SU-DHL-6 (cell line): ENCODE data around the gene PRTG.

ENCODE experiments used
- EZH2phosphoT487 ChIP-seq: fragments of 200-600 bp; sonication (generic), shearing (Covaris generic); conservative IDR thresholded peaks from 2 replicates; pipeline ENCODE4 v1.6.1; 2018; ENCODE audit warnings: mild to moderate bottlenecking, antibody characterized with exemption, low read length, moderate library complexity, mixed read lengths
- TF ChIP-seq, protein P1 (sequence below): fragments of 200-600 bp; sonication (generic); IDR thresholded peaks from one replicate; pipeline ENCODE4 v1.5.1; 2017; ENCODE audit warnings: antibody characterized with exemption, mild to moderate bottlenecking, low read length, moderate library complexity; ENCODE audit not compliant: insufficient read depth, poor library complexity, severe bottlenecking

DNA sequence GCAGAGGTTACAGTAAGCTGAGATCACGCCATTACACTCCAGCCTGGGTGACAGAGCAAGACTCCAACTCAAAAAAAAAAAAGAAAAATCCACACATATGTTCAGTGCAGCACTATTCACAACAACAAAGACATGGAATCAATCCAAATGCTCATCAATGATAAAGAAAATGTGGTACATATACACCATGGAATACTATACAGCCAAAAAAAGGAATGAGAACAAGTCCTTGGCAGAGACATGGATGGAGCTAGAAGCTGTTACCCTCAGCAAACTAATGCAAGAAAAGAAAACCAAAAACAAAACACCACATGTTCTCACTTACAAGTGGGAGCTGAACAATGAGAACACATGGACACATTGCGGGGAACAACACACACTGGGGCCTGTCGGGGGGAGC, 180.4 kb downstream of the PRTG start:
- TF ChIP-seq EZH2phosphoT487, result no peak
- TF ChIP-seq, protein P1, sequence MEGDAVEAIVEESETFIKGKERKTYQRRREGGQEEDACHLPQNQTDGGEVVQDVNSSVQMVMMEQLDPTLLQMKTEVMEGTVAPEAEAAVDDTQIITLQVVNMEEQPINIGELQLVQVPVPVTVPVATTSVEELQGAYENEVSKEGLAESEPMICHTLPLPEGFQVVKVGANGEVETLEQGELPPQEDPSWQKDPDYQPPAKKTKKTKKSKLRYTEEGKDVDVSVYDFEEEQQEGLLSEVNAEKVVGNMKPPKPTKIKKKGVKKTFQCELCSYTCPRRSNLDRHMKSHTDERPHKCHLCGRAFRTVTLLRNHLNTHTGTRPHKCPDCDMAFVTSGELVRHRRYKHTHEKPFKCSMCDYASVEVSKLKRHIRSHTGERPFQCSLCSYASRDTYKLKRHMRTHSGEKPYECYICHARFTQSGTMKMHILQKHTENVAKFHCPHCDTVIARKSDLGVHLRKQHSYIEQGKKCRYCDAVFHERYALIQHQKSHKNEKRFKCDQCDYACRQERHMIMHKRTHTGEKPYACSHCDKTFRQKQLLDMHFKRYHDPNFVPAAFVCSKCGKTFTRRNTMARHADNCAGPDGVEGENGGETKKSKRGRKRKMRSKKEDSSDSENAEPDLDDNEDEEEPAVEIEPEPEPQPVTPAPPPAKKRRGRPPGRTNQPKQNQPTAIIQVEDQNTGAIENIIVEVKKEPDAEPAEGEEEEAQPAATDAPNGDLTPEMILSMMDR, result no peak
